NCI-H226 (cell line): ENCODE data around the gene CCDC136.
A peak's percentile ranks its signal among the peaks of the same experiment; 100 is the strongest.

ENCODE experiments used
- DNase-seq: peaks from one replicate; pipeline ENCODE4 v3.0.0-alpha.2; 2015

The CCDC136 gene

DNA sequence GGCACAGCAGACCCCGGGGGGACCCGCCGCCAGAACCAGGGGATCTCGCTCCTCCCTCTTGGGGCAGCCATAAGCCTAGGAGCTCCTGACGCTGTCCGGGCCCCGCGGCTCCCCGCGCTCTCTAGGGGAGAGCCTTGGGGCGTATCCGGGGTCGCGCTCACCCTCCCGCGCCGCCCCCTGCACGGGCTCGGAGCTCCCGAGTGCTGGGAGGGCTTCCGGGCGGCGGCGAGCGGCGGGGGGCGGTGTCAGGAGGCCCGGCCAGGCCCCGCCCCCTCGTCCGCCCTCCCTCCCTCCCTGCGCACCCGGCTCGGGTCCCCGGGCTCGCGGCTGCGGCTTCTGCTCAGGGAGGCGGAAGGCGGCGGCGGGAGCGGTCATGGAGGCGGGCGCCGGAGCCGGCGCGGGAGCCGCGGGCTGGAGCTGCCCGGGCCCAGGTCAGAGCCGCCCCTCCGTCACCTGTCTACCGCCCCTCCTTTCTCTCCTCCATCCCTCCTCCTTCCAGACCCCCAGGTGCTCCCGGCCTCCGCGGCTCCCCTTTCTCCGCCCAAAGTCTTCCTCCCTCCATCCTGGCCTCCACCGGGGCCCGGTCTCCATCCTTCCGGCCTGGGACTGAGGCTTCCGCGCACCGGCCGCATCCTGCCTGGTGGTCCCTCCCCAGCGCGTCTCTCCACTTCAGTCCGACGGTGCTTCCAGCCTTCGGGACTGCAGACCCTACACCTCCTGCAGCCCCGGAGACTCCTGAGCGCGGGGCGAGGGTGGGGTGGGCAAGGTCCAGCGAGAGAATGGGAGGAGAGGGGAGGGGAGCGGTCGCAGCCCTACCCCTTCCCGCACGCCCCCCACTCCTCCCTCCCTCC, at the start of gene CCDC136:
TSS of gene CCDC136 (plus strand) at position 848 of the 851 bp plus-strand sequence. CDS start 444 bp downstream, outside the sequence.
- peak; percentile 33 for DNase-seq

DNA sequence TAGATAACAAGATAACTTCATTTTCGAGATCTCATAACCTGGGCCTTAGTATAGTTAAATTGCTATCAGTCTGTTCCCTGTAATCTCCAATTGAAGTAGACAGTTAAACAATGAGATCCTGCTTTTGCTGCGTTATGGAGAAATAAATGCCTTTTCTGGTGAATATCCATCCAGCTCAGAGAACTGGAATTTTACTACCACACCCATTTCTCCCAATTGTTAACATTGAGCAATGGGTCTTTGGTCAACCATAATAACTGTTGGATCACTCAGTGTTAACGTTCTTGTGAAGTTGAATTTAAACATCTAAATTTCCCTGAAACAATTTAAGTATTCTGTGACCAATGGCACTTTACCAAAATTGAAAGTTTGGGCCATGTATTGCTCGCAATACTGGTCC, 49.6 kb upstream of the CCDC136 start:
- peak; percentile 61 for DNase-seq

DNA sequence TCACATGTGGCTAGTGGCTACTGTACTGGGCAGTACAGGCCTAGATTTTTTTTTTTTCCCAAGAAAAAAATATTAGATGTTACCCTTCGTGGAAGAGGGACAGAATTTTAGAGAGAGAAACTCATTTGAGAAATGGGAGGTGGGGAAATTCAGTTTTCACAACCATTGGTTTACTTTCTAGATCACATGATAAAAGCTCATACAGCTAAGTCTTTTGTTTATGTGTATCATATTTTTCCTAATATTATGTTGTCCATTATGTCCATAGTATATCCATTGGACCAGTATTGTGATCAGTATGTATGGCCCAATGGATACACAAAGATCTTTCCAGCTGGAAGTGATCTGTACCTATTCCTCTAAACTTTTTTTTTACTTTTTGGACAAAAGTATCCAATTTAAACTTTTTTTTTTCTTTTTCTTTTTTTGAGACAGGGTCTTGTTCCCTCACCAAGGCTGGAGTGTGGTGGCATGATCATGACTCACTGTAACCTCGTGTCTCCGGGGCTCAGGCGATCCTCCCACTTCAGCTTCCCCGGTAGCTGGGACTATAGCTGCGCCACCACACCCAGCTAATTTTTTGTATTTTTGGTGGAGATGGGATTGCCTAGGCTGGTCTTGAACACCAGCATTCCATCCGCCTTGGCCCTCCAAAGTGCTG, 48.5 kb upstream of the CCDC136 start:
- DNase-seq, result no peak

DNA sequence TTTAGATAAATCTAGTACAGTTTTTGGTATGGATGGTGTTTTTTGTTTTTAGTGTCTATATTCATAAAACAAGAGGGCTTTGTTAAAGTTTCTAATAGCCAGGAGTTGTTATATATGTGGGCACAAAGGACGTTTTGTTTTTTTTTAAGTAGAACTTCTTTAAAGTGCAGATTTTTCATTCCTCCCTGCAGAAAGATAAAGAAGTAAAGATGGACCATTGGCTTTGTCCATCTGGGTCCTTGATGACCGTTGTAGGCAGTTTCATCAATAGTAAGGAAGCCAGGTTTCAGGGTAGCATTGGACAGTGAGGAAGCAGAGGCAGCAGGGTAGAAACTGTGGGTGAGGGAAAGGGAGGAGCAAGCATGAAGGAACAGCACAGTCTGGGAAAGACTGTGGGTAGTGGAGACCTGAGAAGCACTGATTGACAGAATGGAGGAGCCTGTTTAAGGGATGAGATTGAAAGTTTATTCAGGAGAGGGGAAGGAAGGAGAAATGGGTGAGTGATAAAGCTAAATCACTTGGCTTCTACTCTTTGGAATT, 47.3 kb upstream of the CCDC136 start:
- no peak for DNase-seq

DNA sequence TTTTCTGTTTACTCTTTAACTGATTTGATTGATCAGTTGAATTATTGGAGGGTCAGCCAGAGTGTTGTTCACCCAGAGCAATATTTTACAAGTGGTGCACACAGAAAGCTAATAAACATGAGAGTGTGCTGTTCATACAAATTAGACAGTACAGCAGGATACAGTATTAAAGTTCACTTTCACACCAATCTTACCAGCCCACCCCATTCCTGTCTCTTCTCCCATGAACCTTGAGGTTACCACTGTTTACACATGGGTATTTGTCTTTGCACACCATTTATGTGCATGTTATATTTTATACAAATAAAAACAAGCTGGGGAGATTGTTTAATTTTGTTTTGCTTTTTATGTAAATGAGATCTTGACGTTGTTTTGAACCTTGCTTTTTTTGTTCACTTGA, 46.1 kb upstream of the CCDC136 start:
- DNase-seq, result no peak

DNA sequence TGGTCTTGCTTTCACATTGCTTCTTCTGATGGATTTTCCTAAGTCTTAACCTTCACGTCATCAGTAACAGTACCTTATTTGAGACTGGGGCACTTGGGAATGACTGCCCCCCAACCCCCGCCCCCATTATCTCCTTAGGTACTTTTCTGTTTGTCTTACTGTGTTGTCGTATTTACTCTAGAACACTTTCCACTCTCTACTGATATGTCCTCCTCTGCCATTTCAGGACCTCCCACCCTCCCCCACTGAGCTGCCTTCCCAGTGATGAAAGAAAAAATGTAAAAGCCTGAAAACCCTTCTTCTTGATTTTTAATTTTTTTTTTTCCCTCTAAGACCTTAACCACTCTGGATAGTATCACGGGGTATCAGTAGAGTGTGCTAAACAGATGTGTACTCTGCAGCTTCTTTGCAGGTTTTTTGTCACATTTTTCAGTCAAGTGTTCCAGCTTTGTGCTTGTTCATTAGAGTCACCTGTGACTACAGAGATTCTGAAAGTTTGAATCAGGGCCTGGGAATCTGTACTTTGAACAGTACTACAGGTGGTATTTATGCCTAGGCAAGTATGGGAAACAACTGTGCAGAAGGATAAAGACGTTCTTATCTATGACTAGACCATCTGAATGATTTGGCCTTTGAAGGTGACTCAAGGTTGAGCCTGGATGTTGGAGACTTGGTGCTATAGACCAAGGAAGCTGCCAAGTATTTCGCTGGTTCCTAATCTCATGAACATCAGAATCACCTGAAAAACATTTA, 44.3 kb upstream of the CCDC136 start:
- no peak for DNase-seq

DNA sequence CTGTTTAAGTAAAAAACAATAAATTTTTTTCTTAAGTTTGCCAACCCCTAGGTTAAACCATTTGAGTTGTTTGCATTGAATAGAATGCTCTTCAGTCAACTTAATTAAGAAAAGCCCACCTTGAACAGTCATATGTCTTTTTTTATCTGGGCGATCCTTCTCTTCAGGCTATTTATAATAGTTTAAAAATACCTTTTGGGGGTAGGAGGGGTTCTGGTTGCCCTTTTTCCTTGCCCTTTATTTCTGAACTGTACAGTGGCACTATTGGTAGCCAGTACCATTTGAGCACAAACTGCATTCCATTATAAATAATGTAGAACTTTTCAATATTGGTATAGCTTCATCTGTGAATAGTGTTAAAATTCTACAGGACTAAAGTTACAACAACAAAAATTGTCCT, 39.5 kb upstream of the CCDC136 start:
- no peak for DNase-seq

DNA sequence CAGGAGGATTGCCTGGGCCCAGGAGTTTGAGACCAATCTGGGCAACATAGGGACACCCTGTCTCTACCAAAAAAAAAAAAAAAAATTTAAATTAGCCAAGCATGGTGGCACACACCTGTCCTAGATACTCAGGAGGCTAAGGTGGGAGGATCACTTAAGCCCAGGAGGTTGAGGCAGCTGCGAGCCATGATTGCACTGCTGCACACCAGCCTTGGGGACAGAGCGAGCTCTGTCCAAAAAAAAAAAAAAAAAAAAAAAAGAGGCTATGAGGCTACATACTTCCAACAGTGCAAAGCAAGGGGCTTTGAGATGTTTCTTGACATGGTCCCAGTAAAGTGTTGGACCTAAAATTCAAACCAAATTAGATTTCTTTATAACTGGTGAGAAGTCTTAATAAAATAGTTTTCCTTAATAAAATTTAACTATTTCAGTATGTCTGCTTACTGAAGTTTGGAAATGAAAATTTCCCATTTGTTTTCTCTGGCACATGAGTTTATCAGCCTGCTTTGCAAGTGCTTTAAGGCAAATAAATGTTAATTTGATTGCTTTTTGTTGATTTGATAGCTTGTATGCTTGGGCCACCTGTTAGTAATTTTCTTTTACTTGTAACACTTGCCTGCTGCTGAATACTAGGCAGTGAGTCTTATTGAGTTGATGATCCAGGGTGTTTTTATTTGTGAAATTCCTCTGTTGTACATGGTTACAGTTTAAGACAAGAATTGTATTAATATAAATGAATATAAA, 36.5 kb upstream of the CCDC136 start:
- no peak for DNase-seq

DNA sequence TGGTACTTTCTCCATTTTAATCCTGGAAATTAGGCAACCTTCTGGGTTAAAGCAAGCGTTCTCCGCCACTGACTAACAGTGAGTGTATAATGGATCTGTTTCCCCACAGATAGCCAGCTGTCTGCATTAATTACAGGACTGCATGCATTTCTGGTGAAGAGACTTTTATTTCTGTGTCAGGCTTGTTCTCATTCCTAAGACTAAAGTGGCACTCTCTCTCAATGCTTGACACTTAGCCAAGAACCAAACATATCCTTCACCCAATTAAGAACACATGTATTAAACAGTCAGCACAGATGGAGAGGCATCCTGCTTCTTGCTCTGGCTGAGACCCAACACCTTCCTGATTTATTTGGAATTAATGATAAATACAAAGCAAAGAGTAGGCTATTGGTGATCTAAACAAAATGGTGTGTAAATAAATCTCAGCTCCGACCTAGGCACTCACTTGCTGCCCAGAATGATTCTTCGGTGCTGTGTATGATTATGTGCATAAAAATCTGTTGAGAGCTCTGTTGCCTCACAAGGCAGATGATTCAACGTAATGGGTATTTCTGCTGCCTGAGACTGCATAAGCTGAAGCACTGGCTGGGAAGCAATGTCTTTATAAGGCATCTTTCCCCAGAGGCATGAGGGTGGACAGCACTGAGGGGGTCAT, 35.8 kb upstream of the CCDC136 start:
- peak; percentile 33 for DNase-seq

DNA sequence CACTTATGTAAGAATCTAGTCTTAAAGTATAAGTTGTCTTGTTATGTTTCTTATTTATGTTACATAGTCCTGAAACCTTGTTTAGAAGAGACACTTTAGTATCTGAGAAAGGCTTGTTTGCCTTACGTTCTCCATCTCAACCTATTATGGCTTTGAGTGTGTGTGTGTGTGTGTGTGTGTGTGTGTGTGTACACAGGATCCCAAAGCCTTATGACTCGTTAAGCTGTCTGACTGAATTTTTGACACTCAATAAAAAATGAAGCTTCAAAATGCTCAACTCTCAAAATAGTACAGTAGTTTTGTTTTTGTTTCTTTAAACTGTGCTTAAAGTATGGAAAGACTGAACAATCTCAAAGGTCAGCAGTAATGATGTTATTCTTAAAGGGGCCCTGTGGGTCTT, 34.6 kb upstream of the CCDC136 start:
- DNase-seq, result no peak

DNA sequence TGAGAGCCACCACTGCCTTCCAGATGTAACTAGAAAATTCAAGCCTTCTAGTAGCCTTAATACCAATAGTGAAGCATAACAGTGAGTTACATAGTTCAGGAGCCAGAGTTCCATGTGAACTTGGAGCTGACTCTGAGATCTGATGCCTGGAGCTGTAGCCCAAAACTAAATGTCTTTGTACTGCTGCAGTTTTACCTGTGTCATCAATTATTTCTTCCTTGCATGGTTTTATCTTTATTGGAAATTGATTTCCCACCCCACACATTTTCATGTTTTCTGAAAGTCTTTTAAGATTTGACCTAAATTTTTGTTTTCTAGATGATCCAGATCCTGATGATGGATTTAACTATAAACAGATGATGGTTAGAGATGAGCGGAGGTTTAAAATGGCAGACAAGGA, 33.2 kb upstream of the CCDC136 start:
- DNase-seq, result no peak

DNA sequence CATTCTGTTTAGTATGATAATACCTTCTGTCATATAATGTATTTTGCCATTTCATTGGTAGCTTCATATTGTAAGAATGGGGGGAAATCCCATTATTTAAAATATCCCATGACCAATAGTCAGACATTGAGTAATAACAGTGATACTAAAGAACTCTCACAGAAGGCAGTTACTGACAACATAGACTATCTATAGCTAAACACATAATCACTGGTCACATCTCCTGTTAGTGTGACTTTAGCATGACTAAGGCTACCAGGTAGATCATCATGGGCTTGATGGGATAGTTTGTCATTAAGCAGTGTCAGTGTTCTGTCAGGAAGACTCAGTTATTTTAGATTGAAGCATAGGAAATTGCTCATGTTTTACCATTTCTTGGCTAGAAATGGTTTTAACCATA, 32.5 kb upstream of the CCDC136 start:
- DNase-seq, result no peak

DNA sequence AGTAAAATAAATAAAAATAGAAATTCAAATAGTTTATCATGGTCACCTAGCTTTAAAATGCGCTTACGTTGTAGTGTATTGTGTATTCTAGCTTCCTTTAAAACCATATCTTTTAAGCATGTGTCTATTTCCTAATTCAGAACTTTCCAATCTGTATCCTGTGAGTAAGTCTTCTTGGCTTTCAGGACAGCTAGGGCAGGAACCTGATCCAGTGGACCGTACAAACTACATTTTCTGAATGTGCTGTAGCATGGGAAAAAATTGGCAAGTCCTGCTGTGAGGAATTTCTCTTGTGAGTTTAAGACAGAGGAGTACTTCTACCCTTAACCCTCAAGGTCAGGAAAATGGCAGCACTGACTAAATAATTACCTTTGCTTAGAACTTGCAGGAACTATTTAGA, 28.2 kb upstream of the CCDC136 start:
- no peak for DNase-seq

DNA sequence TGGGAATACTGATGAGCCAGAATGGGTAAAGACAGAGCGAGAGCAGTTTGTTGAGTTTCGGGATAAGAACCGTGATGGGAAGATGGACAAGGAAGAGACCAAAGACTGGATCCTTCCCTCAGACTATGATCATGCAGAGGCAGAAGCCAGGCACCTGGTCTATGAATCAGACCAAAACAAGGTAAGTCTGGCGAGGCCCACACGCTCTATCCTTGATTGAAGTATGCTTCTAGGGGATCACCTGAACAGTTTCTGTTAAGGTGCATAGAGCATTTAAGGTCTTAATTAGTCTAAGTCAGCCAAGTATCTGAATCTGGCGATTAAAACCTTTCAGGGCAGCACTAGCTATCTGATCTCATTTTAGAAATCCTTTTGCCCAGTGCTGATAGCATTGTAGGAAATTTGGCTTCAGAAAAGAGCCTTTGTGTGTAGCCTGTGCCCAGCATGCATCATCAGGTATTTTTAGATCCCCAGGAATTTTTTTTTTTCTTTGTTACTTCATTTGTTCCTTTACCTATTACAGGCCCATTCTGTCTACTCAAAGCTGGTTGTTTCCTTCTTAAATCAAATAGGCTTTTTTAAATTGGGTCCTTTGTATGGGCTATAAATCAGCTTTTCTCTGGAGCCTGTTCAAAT, 24.2 kb upstream of the CCDC136 start:
- DNase-seq, result no peak

DNA sequence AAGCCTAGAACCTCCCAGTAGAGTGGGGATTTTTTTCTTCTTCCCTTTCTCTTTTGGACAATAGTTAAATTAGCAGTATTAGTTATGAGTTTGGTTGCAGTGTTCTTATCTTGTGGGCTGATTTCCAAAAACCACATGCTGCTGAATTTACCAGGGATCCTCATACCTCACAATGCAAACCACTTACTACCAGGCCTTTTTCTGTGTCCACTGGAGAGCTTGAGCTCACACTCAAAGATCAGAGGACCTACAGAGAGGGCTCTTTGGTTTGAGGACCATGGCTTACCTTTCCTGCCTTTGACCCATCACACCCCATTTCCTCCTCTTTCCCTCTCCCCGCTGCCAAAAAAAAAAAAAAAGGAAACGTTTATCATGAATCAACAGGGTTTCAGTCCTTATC, 21.5 kb upstream of the CCDC136 start:
- peak; percentile 56 for DNase-seq

DNA sequence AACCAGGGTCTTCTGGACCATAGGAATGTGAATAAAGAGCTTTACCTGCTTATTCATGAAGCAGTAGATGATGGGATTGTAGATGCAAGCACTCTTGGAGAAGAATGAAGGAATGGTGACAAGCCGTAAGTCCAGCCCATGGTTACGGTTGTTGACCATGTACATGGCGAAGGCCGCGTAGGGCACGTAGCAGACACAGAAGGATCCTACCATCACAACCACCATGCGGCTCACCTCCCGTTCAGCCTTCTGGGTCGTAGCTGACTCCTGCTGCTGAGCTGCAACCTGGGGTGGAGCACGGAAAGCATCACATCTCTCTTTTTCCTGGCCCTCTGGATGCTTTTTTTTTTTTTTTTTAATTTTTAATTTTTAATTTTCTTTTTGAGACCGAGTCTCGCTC, 18.2 kb upstream of the CCDC136 start:
- no peak for DNase-seq

DNA sequence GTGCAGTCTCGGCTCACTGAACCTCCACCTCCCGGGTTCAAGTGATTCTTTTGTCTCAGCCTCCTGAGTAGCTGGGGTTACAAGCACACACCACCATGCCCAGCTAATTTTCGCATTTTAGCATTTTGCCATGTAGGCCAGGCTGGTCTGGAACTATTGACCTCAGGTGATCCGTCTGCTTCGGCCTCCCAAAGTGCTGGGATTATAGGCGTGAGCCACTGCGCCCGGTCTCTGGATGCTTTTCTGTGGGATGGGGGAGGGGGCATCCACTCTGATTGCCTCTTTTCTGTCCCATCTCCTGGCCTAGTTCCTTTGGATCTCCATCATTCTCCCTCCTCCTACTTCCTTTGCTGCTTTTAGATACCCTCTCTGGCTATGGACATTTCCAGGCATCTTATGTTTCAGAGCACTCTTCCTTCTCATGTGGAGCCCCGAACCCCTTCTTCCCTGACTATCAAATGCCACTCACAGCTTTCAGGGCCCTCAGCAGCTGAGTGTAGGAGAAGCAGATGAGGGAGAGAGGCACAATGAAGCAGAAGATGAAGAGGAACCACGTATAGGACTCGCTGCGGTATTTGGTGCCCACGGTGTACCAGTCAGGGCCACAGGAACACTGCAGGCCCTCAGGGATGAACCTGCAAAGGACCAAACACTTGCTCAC, 17.6 kb upstream of the CCDC136 start:
- DNase-seq, result no peak

DNA sequence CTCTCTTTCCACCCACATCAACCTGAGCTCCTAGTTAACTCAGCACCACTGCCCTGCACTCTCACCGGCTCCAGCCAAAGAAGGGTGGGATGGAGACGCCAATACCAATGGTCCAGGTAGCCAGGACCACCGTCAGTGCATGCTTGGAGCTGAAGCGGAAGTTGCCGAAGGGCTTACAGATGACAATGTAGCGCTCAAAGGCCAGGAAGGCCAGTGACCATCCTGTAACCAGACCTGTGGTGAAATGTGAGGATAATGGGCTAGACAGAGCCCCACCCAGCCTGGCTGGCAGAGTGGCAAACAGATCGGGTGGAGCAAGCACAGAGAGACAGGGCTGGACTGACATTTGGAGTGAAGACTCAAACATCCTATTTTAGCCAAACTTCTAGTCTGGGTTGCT, 16.8 kb upstream of the CCDC136 start:
- DNase-seq, result no peak

DNA sequence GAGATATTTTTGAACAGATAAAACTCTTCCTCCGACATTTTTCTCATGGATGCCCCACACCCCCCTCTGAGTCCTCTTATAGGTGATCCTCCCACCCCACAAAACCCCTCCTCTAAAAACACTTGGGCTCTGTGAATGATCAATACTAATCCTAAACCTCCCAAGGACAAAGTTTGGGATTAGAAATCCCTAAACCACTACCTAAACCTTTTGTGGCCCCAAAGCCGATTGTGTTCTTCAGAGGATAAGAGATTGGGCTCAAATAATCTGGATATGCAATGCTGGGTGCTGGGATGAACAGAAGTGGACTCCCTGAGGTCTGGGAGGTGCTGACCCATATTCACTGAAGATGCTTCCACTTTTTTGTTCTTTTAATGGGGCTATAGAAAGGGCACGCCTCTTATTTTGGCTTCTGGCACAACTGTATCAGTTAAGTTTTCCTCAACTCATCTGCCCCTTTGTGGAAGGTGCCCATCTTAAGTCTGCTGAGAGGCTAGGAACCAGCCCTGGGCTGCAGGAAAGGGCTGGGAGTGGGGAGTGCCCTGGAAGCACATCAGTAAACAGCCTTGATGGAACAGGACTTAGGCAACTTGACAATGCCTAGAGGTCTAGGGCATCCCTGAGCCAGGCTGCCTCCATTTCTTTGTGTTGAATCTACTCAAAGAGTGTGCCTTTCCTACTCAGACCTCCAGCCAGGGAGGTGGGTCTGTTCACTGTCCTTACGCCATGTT, 15.9 kb upstream of the CCDC136 start, which contains the start of gene OPN1SW:
TSS of gene OPN1SW (minus strand) at position 51 of the 731 bp plus-strand sequence. CDS start at position 38, 13 bp downstream.
- DNase-seq, result no peak
